Islet of Langerhans (tissue), 1 donor: ENCODE measurements around the gene NGDN.
"Not testable (repeated sequence)": the region's sequence is repeated elsewhere in the genome, so short reads cannot be mapped to it uniquely, and the experiment has no call there.

ENCODE experiments used
- FAIRE-seq: peaks from one replicate; lab custom pipeline; 2011; peaks lifted over from hg19 to GRCh38; lab: Jason Lieb, UNC

The NGDN gene

DNA sequence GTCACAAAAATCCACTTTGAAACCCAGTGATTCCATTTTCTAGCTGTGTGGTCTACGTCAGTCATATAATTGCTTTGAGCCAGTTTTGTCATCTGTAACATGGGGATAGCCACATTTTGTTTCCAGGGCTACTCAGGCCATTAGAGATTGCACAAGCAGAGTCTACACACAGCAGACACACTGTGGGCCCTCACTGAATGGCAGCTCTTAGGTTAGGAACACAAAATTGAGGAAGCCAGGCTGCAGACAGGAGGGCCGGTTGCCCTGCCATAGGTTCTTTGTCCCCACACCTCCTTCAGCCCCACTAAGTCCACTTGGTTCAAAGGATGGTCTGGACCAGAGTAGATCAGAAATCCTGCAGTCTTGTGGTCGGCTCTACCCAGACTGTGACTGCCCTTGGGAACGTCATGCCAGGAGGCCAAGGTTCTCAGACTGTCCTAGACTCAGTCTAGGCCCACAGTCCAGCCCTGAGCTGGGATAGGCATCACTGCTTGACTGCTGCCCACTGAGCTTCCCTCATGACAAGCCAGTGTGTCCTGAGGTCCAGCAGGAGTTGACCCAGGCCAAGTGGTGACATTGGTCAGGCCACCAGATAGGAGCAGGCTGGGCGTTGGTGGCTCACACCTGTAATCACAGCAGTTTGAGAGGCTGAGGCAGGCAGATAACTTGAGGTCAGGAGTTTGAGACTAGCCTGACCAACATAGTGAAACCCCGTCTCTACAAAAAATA, 30.2 kb upstream of the NGDN start:
- FAIRE-seq: no peak

DNA sequence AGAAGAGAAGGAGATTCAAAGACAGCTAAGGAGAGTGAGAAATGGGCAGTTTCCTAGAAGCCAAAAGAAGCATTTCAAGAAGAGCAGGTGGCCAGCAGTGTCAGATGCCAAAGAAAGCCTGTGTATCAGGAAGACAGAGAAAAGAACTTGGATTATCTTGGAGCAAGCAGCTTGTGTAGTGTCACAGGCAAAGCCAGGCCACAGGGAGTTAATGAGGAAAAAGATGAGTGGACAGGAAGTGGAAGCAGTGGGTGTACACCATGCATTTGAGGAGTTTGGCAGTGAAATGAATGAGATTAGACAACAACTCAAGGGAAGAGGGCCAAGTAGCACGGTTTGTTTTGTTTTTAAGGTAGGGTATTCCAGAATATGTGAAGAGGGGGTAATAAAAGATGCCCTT, 28.4 kb upstream of the NGDN start:
- no peak for FAIRE-seq

- no peak for FAIRE-seq
Observed at GRCh38 chr14:23442721-23443356, 26.7 kb upstream of the NGDN start.

DNA sequence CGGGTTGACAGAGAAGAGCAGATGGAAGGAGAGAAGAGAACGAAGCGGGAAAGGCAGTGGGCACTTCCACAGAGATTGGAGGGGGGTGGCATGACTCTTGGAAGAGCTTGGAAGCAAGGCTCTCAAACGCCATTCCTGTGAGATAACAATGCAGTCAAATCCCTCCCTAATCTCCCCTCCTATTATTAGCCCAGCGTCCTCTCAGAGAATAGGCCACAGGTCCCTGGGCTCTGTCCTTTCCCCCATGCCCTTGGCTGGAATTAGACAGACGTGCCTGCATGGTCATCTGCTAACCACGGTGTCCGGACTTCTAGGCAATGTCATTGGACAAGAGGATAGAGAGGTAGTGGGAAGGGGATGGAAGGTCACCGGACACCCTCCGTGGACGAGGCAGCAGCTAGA, 26.1 kb upstream of the NGDN start:
- FAIRE-seq: no peak

- FAIRE-seq: no peak
Observed at GRCh38 chr14:23443881-23444280, 25.6 kb upstream of the NGDN start.

DNA sequence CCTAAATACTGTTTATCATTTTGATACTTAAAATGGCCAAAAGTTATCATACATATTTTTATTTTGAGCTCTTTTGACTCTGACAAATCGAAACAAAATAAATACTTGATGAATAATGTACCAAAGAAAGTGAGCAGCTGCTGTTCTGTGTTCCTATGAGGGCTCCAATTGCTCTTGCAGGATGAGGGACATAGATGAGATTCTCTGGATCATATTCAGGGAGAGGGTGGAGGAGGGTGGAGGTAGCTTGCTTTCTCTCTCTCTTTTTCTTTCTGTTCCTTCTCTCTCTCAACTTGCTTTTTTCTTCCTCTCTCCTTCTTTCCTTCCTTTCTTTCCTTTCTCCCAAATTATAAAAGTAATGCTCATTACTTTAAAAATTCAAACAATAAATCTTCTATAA, 25.2 kb upstream of the NGDN start:
- FAIRE-seq: no peak

GRCh38 chr14:23445773-23446172, 23.7 kb upstream of the NGDN start:
- no peak for FAIRE-seq

GRCh38 chr14:23446291-23446851, 23.1 kb upstream of the NGDN start:
- FAIRE-seq: no peak

- peak; percentile 84 for FAIRE-seq
Observed at GRCh38 chr14:23447361-23448350, 21.8 kb upstream of the NGDN start.

DNA sequence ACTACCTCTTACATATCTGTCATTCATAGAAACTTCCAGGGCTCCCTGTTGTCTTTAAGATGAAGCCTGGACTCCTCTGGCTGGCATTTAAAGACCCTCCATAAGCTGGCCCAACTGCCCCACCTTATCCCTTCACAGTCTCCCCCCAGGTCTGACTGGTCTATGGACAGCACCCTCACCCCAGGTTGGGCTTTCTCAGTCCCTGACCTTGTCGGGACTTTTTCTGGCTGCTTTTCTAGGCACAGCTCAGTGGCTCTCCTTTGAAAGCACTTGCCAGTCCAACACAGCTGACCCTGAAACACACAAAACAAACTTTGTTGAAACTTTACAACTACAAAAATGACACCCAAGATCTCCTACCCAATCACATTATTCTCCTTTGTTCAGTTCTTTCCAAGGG, 20.2 kb upstream of the NGDN start:
- FAIRE-seq: no peak

DNA sequence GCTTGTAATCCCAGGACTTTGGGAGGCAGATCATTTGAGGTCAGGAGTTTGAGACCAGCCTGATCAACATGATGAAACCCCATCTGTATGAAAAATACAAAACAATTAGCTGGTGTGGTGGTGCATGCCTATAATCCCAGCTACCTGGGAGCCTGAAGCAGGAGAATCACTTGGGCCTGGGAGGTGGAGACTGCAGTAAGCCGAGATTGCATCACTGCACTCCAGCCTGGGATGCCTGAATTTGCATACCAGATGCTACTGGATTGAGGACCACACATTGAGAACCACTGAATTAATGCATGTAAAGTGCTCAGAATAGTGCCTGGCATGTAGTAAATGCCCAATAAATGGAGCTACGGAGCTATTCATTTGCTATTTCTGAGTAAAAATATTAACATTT, 19.1 kb upstream of the NGDN start:
- no peak for FAIRE-seq

DNA sequence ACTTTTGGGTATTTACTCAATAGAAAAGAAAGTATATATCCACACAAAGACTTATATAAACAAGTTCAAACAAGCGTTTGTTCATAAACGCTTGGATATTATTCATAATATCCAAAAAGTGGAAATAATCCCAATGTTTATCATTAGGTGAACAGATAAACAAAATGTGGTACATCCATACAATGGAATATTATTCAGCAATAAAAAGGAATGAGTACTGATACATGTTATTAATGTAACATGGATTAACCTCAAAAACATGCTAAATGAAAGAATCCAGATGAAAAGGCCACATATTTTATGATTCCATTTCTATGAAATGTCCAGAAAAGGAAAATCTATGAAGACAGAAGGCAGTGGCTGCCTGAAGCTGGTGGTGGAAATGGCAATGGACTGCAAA, 17.3 kb upstream of the NGDN start:
- FAIRE-seq: no peak

- FAIRE-seq: no peak
Observed at GRCh38 chr14:23454445-23454856, 15.1 kb upstream of the NGDN start.

- not testable (repeated sequence) for FAIRE-seq
Observed at GRCh38 chr14:23456883-23457586, 12.5 kb upstream of the NGDN start.

DNA sequence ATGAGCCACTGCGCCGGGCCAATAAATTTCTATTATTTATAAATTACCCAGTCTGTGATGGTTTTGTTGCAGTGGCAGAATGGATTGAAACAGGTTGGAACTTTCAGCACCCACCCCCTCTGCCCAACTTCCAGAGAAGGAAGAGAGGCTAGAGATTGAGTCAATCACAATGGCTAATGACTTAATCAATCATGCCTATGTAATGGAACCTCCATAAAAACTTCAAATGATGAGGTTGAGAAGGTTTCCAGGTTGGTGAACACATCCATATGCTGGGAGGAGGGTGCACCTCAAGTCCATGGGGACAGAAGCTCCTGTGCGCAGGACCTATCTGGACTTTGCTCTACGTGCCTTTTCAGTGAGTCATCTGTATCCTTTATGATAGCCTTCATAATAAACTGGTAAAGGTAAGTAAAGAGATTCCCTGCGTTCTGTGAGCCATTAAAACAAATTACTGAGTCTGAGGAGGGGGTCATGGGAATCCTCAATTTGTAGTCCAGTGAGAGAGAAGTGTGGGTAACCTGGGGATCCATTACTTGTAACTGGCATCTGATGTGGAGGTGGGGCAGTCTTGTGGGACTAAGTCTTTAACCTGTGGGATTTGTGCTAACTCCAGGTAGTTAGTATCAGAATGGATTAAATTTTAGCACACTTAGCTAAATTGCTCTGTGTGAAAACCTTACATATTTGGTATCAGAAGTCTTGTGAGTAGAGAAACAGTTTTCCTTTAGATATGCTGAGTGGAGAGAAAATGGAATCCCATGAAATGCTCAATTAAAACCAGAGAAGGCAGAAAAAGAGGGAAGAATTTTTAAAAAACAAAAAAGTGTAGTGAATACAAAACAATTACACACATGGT, 11.7 kb upstream of the NGDN start:
- no peak for FAIRE-seq

DNA sequence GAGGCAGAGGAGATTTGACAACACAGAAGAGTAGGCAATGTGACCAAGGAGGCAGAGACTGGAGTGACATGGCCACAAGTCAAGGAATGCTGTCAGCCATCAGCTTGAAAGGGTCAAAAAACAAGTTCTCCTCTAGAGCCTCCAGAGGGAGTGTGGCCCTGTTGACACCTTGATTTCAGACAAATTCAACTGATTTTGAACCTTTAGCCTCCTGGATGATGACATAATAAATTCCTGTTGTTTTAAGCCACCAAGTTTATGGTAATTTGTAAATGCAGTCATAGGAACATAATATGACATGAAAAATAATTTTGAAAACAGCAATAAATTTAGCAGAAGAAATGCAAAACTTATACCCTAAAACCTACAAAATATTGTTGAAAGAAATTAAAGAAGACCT, 8.5 kb upstream of the NGDN start:
- no peak for FAIRE-seq

GRCh38 chr14:23464700-23465099, 4.8 kb upstream of the NGDN start:
- FAIRE-seq: no peak

GRCh38 chr14:23465261-23465660, 4.2 kb upstream of the NGDN start:
- no peak for FAIRE-seq

DNA sequence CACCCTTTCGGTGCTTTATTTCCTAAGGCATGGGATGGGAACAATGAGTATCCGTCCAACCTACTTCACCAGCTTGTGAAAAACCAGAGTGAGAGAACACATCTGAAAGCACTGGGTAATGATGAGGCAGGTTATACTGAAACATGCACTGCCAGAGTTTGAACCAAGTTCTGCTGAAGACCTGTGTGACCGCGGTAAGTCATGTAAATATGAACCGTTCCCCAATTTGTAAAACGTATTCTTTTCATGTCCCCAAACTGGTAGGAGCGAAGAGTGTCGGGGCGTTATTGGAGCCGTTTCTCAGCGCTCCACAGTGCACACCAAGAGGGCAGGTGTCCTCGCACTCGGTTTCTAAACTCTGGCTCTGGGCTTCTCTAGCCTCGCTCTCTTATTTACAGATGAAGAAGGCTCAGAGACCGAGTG, 788 bp upstream of the NGDN start:
- no peak for FAIRE-seq

DNA sequence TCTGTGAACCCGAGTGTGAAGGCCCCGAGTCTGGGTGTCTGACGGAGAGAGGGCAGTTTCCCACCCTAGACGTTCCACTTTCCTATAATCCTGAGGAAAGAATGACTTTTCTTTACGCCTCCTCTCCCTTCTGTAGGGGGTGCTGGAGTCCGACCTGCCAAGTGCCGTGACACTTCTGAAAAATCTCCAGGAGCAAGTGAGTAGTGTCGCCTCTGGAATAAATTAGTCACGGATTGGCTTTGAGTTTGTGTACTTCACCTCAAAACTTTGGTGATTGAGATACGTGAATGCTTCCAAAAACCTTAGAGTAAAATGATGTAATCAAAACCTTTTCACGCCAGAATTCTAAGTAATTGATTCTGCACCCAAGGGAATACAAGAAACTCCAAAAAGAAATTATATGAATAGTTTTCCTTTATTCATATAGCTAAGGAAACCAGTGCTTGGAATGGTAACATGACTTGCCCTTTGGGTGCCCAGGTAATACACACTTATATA, 452 bp downstream of the NGDN start:
- no peak for FAIRE-seq

- FAIRE-seq: no peak
Observed at GRCh38 chr14:23470947-23471346, 1.4 kb downstream of the NGDN start.
